ENCODE results near the gene CARD6.
"Not testable (repeated sequence)": the region's sequence is repeated elsewhere in the genome, so short reads cannot be mapped to it uniquely, and the experiment has no call there.

- not testable (repeated sequence) for TF ChIP-seq CTCF (IDR thresholded peaks at IDR 0.05 in 8 of 11, conservative IDR thresholded peaks at IDR 0.05 in 3 of 11); POLR2A (IDR thresholded peaks at IDR 0.05); POLR2AphosphoS5 (IDR thresholded peaks at IDR 0.05)
Observed at GRCh38 chr5:40883051-40883450, 41.9 kb downstream of the CARD6 start.

Measured in spleen (tissue), 7 donors.